ENCODE data around the gene ZDHHC8.

The ZDHHC8 gene

GRCh38 chr22:20131859-20132685, 468 bp downstream of the ZDHHC8 start:
- TF ChIP-seq, protein P1, sequence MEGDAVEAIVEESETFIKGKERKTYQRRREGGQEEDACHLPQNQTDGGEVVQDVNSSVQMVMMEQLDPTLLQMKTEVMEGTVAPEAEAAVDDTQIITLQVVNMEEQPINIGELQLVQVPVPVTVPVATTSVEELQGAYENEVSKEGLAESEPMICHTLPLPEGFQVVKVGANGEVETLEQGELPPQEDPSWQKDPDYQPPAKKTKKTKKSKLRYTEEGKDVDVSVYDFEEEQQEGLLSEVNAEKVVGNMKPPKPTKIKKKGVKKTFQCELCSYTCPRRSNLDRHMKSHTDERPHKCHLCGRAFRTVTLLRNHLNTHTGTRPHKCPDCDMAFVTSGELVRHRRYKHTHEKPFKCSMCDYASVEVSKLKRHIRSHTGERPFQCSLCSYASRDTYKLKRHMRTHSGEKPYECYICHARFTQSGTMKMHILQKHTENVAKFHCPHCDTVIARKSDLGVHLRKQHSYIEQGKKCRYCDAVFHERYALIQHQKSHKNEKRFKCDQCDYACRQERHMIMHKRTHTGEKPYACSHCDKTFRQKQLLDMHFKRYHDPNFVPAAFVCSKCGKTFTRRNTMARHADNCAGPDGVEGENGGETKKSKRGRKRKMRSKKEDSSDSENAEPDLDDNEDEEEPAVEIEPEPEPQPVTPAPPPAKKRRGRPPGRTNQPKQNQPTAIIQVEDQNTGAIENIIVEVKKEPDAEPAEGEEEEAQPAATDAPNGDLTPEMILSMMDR (IDR thresholded peaks at IDR 0.05; ENCODE audit: extremely low read depth, insufficient read depth, missing control alignments): no peak
- in situ Hi-C loops (cut with MboI; ENCODE audit: low pct_unique_long_range_greater_than_20kb, low sequenced_read_pairs, unreplicated experiment): no loop called here
- DNase-seq (ENCODE audit: low spot score): no peak

DNA sequence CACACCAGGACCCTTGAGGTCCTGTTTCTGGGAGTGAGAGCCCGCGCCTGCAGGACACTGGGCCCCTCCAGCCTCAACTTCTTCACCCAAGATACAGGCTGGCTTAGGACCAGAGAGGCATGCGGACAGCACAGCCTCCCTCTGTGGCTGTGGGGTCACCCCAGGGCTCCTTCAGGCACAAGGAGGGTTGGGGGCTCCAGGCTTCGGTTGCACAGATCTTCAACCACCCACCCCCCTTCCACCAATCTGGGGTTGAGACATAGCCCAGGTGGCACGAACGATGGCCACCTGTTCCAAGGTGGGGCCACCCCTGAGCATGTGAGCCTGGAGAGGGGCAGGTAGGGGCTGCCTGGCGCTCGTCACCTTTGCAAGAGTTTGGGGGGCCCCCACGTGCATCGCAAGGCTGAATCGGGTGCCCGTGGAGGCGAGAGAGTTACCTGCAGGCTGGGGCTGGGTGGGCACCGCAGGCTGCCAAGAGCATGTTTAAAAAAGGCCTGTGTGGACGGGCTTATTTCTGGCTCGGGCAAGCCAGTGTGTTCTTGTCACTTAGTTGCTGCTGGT, 1.2 kb downstream of the ZDHHC8 start:
- in situ Hi-C loops (cut with MboI; ENCODE audit: low pct_unique_long_range_greater_than_20kb, low sequenced_read_pairs, unreplicated experiment): no loop called here
- TF ChIP-seq, protein P1 (IDR thresholded peaks at IDR 0.05; ENCODE audit: extremely low read depth, insufficient read depth, missing control alignments): no peak

DNA sequence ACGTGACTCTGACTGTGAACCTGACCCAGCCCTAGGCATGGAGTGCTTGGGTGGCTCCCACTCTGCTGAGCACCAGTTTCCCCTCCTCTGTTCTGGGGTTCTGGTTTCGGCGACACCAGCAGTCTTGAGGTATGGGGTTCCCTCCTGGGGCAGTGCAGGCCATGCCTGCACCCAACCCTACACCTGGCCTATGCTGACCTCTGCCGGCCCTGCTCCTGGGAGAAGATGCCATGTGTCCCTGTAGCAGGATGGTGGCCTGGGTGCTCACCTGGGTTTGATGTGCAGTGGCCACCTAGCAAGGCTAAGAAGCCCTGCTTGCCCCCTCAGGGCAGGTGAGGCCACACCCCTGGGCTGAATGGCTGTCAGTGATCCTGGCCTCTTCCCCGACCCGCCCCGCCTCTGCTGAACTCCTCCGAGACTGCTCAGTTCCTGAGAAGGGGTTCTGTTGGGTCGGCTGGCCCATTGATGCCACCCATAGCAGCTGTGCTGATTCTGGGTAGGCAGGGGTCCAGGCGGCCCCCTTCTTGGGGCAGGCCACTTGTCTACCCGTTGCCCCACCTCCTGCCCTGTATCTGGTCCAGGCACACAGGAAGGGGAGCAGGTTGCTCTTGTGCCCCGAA, 2.4 kb downstream of the ZDHHC8 start:
- no peak for DNase-seq (ENCODE audit: low spot score)
- in situ Hi-C loops (cut with MboI; ENCODE audit: low pct_unique_long_range_greater_than_20kb, low sequenced_read_pairs, unreplicated experiment): no loop called here
- TF ChIP-seq, protein P1 (IDR thresholded peaks at IDR 0.05; ENCODE audit: extremely low read depth, insufficient read depth, missing control alignments): no peak

More for the DNA sequence above, 1.2 kb downstream of the ZDHHC8 start:
- no peak for DNase-seq (ENCODE audit: low spot score)

GRCh38 chr22:20135265-20135664, 3.7 kb downstream of the ZDHHC8 start:
- TF ChIP-seq, protein P1 (IDR thresholded peaks at IDR 0.05; ENCODE audit: extremely low read depth, insufficient read depth, missing control alignments): no peak
- DNase-seq (ENCODE audit: low spot score): no peak
- in situ Hi-C loops (cut with MboI; ENCODE audit: low pct_unique_long_range_greater_than_20kb, low sequenced_read_pairs, unreplicated experiment): no loop called here

- in situ Hi-C loops (cut with MboI; ENCODE audit: low pct_unique_long_range_greater_than_20kb, low sequenced_read_pairs, unreplicated experiment): no loop called here
- no peak for DNase-seq (ENCODE audit: low spot score)
- TF ChIP-seq, protein P1 (IDR thresholded peaks at IDR 0.05; ENCODE audit: extremely low read depth, insufficient read depth, missing control alignments): no peak
Measured at GRCh38 chr22:20135806-20136602, 4.4 kb downstream of the ZDHHC8 start.

GRCh38 chr22:20136603-20136873, 4.9 kb downstream of the ZDHHC8 start:
- in situ Hi-C loops (cut with MboI; ENCODE audit: low pct_unique_long_range_greater_than_20kb, low sequenced_read_pairs, unreplicated experiment): no loop called here
- TF ChIP-seq, protein P1 (IDR thresholded peaks at IDR 0.05; ENCODE audit: extremely low read depth, insufficient read depth, missing control alignments): no peak

More at GRCh38 chr22:20136603-20136873, 4.9 kb downstream of the ZDHHC8 start:
- DNase-seq (ENCODE audit: low spot score): no peak

Data from GM13977 (cell line).